Mucosa of rectum (tissue), 2 donors: ENCODE results near the gene C10orf62.

Experiments used
- H3K27ac ChIP-seq, 2 donors: one replicate each; pipeline ENCODE4 v1.7.0; 2013; ENCODE audit warnings: inconsistent platforms in 2 of 2, low read depth in 2 of 2, low read length in 2 of 2
- H3K27me3 ChIP-seq, 2 donors: one replicate each; pipeline ENCODE4 v1.7.0; 2013; ENCODE audit warnings: low read length in 2 of 2; ENCODE audit not compliant: control insufficient read depth in 2 of 2, insufficient read depth in 2 of 2
- H3K36me3 ChIP-seq, 2 donors: one replicate each; pipeline ENCODE4 v1.7.0; 2013; ENCODE audit warnings: low read length in 2 of 2; ENCODE audit not compliant: control insufficient read depth in 2 of 2, insufficient read depth in 2 of 2
- H3K4me1 ChIP-seq, 2 donors: one replicate each; pipeline ENCODE4 v1.7.0; 2013; ENCODE audit warnings: low read length in 2 of 2, mild to moderate bottlenecking in 1 of 2; ENCODE audit not compliant: control insufficient read depth in 2 of 2, insufficient read depth in 2 of 2
- H3K4me3 ChIP-seq, 2 donors: one replicate each; pipeline ENCODE4 v1.7.0; 2013; ENCODE audit warnings: low read length in 2 of 2
- H3K9ac ChIP-seq, 2 donors: one replicate each; pipeline ENCODE4 v1.7.0; 2013; ENCODE audit warnings: low read length in 2 of 2, low read depth in 1 of 2, mild to moderate bottlenecking in 1 of 2
- H3K9me3 ChIP-seq, 2 donors: one replicate each; pipeline ENCODE4 v1.7.0; 2013; ENCODE audit warnings: low read length in 2 of 2; ENCODE audit not compliant: control insufficient read depth in 2 of 2
- donor health status: healthy.
- donor health status: Normal muscosa, but diverticular disease.

Gene C10orf62

GRCh38 chr10:97585439-97585811 lies 4.1 kb upstream of the C10orf62 start:
- Histone ChIP-seq H3K4me3 (no peak overlapping the region), H3K27ac (no peak overlapping the region)

GRCh38 chr10:97587183-97587582 lies 2.3 kb upstream of the C10orf62 start:
- H3K4me1 ChIP-seq: no peaks in the 10 kb centered on the region
- no peak overlapping the region for H3K27ac ChIP-seq
- H3K27me3 ChIP-seq: no peaks in the 10 kb centered on the region
- no peak overlapping the region for H3K4me3 ChIP-seq
- H3K9me3 ChIP-seq: no peaks in the 10 kb centered on the region
- H3K9ac ChIP-seq: no peak overlapping the region
- no peaks in the 10 kb centered on the region for H3K36me3 ChIP-seq

More at GRCh38 chr10:97585439-97585811, 4.1 kb upstream of the C10orf62 start:
- no peaks in the 10 kb centered on the region for H3K4me1 ChIP-seq
- H3K9ac ChIP-seq: no peak overlapping the region
- no peaks in the 10 kb centered on the region for H3K9me3 ChIP-seq
- H3K27me3 ChIP-seq: no peaks in the 10 kb centered on the region
- no peaks in the 10 kb centered on the region for H3K36me3 ChIP-seq

- H3K27me3 ChIP-seq: no peaks in the 10 kb centered on the region
- H3K4me1 ChIP-seq: no peaks in the 10 kb centered on the region
- H3K27ac ChIP-seq: no peak overlapping the region
- no peak overlapping the region for H3K9ac ChIP-seq
- H3K4me3 ChIP-seq: no peak overlapping the region
- H3K36me3 ChIP-seq: no peaks in the 10 kb centered on the region
- H3K9me3 ChIP-seq: no peaks in the 10 kb centered on the region
Observed at GRCh38 chr10:97590082-97590747, 694 bp downstream of the C10orf62 start.

GRCh38 chr10:97590748-97591495 lies 1.4 kb downstream of the C10orf62 start:
- H3K36me3 ChIP-seq: no peaks in the 10 kb centered on the region
- H3K27ac ChIP-seq: no peak overlapping the region
- no peaks in the 10 kb centered on the region for H3K27me3 ChIP-seq
- no peaks in the 10 kb centered on the region for H3K9me3 ChIP-seq
- no peak overlapping the region for H3K9ac ChIP-seq
- no peak overlapping the region for H3K4me3 ChIP-seq
- no peaks in the 10 kb centered on the region for H3K4me1 ChIP-seq

- Histone ChIP-seq H3K27me3 (no peaks in the 10 kb centered on the region), H3K9ac (no peak overlapping the region), H3K4me3 (no peak overlapping the region), H3K9me3 (no peaks in the 10 kb centered on the region), H3K4me1 (no peaks in the 10 kb centered on the region), H3K27ac (no peak overlapping the region), H3K36me3 (no peaks in the 10 kb centered on the region)
Observed at GRCh38 chr10:97593421-97593820, 3.9 kb downstream of the C10orf62 start.

GRCh38 chr10:97596101-97597082 lies 6.9 kb downstream of the C10orf62 start:
- Histone ChIP-seq H3K9ac (no peak overlapping the region), H3K27me3 (no peaks in the 10 kb centered on the region), H3K4me3 (no peak overlapping the region), H3K27ac (peak overlapping the region in 1 of 2 donors; percentile 30), H3K4me1 (no peaks in the 10 kb centered on the region), H3K36me3 (no peaks in the 10 kb centered on the region), H3K9me3 (no peaks in the 10 kb centered on the region)

- H3K4me3 ChIP-seq: no peak overlapping the region
- H3K9me3 ChIP-seq: no peaks in the 10 kb centered on the region
- no peaks in the 10 kb centered on the region for H3K36me3 ChIP-seq
- no peaks in the 10 kb centered on the region for H3K27me3 ChIP-seq
- no peaks in the 10 kb centered on the region for H3K4me1 ChIP-seq
- no peak overlapping the region for H3K9ac ChIP-seq
- H3K27ac ChIP-seq: no peak overlapping the region
Observed at GRCh38 chr10:97597778-97598177, 8.3 kb downstream of the C10orf62 start.

GRCh38 chr10:97598407-97599271 lies 9.1 kb downstream of the C10orf62 start:
- H3K27me3 ChIP-seq: no peaks in the 10 kb centered on the region
- H3K27ac ChIP-seq: no peak overlapping the region
- H3K9ac ChIP-seq: no peak overlapping the region
- H3K4me1 ChIP-seq: no peaks in the 10 kb centered on the region
- H3K9me3 ChIP-seq: no peaks in the 10 kb centered on the region
- no peaks in the 10 kb centered on the region for H3K36me3 ChIP-seq
- no peak overlapping the region for H3K4me3 ChIP-seq

- H3K4me3 ChIP-seq: no peak overlapping the region
- no peaks in the 10 kb centered on the region for H3K36me3 ChIP-seq
- no peaks in the 10 kb centered on the region for H3K9me3 ChIP-seq
- no peak overlapping the region for H3K27ac ChIP-seq
- H3K4me1 ChIP-seq: no peaks in the 10 kb centered on the region
- H3K9ac ChIP-seq: no peak overlapping the region
- no peaks in the 10 kb centered on the region for H3K27me3 ChIP-seq
Observed at GRCh38 chr10:97599272-97599619, 9.7 kb downstream of the C10orf62 start.
